DOHH2 (cell line): ENCODE measurements around the gene ZFAND4.

Experiments
- H3F3A ChIP-seq: fragments of 200-600 bp; sonication (generic), shearing (Covaris generic); 2 replicates; pipeline ENCODE4 v1.6.0; 2016; ENCODE audit warnings: antibody characterized with exemption, mild to moderate bottlenecking; ENCODE audit not compliant: control insufficient read depth, insufficient read depth
- H3K27ac ChIP-seq: fragments of 200-600 bp; sonication (generic); 2 replicates; pipeline ENCODE4 v1.5.1; 2014; ENCODE audit warnings: low read depth, mild to moderate bottlenecking, low read length, moderate library complexity
- H3K27me3 ChIP-seq: fragments of 200-600 bp; sonication (generic); 2 replicates; pipeline ENCODE4 v1.6.1; 2014; ENCODE audit warnings: mild to moderate bottlenecking, low read length, mixed read lengths; ENCODE audit not compliant: control insufficient read depth
- H3K36me3 ChIP-seq: fragments of 200-600 bp; sonication (generic); 2 replicates; pipeline ENCODE4 v1.6.1; 2014; ENCODE audit warnings: mild to moderate bottlenecking, low read length, moderate library complexity, mixed read lengths; ENCODE audit not compliant: control insufficient read depth
- H3K4me1 ChIP-seq: fragments of 200-600 bp; sonication (generic); 2 replicates; pipeline ENCODE4 v1.6.1; 2014; ENCODE audit warnings: mild to moderate bottlenecking, low read length, mixed read lengths; ENCODE audit not compliant: control insufficient read depth
- H3K4me2 ChIP-seq: fragments of 200-600 bp; sonication (generic); 2 replicates; pipeline ENCODE4 v1.6.0; 2014; ENCODE audit warnings: mild to moderate bottlenecking, low read length, moderate library complexity
- H3K4me3 ChIP-seq: fragments of 200-600 bp; sonication (generic); 2 replicates; pipeline ENCODE4 v1.5.1; 2014; ENCODE audit warnings: mild to moderate bottlenecking, low read length, mixed read lengths
- H3K79me2 ChIP-seq: fragments of 200-600 bp; sonication (generic); 2 replicates; pipeline ENCODE4 v1.6.1; 2014; ENCODE audit warnings: mild to moderate bottlenecking, low read length, mixed read lengths; ENCODE audit not compliant: control insufficient read depth
- H3K9me2 ChIP-seq: fragments of 200-600 bp; sonication (generic); replicated peaks from 2 replicates; pipeline ENCODE4 v1.6.1; 2014; ENCODE audit warnings: mild to moderate bottlenecking, low read length, mixed read lengths; ENCODE audit not compliant: control insufficient read depth
- H3K9me3 ChIP-seq: fragments of 200-600 bp; sonication (generic); 2 replicates; pipeline ENCODE4 v1.6.1; 2014; ENCODE audit warnings: antibody characterized with exemption, low read length, mixed read lengths; ENCODE audit not compliant: control insufficient read depth, insufficient read depth
- H4K20me1 ChIP-seq: fragments of 200-600 bp; sonication (generic); 2 replicates; pipeline ENCODE4 v1.6.0; 2014; ENCODE audit warnings: low read depth, mild to moderate bottlenecking, antibody characterized with exemption, low read length, moderate library complexity; ENCODE audit not compliant: control insufficient read depth, insufficient read depth
- CTCF ChIP-seq: fragments of 200-600 bp; sonication (generic); IDR thresholded peaks from one replicate; pipeline ENCODE4 v1.5.1; 2014; ENCODE audit warnings: antibody characterized with exemption, mild to moderate bottlenecking, low read depth, low read length; ENCODE audit not compliant: poor library complexity, severe bottlenecking
- EZH2phosphoT487 ChIP-seq: fragments of 200-600 bp; sonication (generic); IDR thresholded peaks from 2 replicates; pipeline ENCODE4 v1.6.1; 2017; ENCODE audit warnings: borderline replicate concordance, mild to moderate bottlenecking, antibody characterized with exemption, low read length, moderate library complexity, mixed read lengths

ZFAND4 gene

GRCh38 chr10:45625879-45626278 lies 46.7 kb downstream of the ZFAND4 start:
- no peaks in the 10 kb centered on the region for H3K27me3 ChIP-seq
- H3K4me1 ChIP-seq: no peaks in the 10 kb centered on the region
- no peaks in the 10 kb centered on the region for H3K9me2 ChIP-seq
- peaks cover 77% of the 10 kb centered on the region for H3K36me3 ChIP-seq
- TF ChIP-seq CTCF (no peak), EZH2phosphoT487 (no peak)
- no peaks in the 10 kb centered on the region; the same call in 1 of the 2 replicates for H4K20me1 ChIP-seq
- H3F3A ChIP-seq: peaks cover 4% of the 10 kb centered on the region; the same call in 1 of the 2 replicates
- no peak overlapping the region for H3K4me2 ChIP-seq
- peaks cover 50% of the 10 kb centered on the region for H3K79me2 ChIP-seq
- no peak overlapping the region for H3K27ac ChIP-seq
- H3K9me3 ChIP-seq: no peaks in the 10 kb centered on the region
- H3K4me3 ChIP-seq: no peak overlapping the region

GRCh38 chr10:45624724-45625123 lies 47.8 kb downstream of the ZFAND4 start:
- H3K27me3 ChIP-seq: no peaks in the 10 kb centered on the region
- H3F3A ChIP-seq: peaks cover 4% of the 10 kb centered on the region; the same call in 1 of the 2 replicates
- no peaks in the 10 kb centered on the region; the same call in 1 of the 2 replicates for H4K20me1 ChIP-seq
- H3K9me3 ChIP-seq: no peaks in the 10 kb centered on the region
- H3K27ac ChIP-seq: no peak overlapping the region
- no peaks in the 10 kb centered on the region for H3K4me1 ChIP-seq
- peaks cover 45% of the 10 kb centered on the region for H3K79me2 ChIP-seq
- H3K9me2 ChIP-seq: no peaks in the 10 kb centered on the region
- no peak overlapping the region for H3K4me2 ChIP-seq
- TF ChIP-seq EZH2phosphoT487: no peak
- TF ChIP-seq CTCF: no peak
- peaks cover 87% of the 10 kb centered on the region for H3K36me3 ChIP-seq
- H3K4me3 ChIP-seq: no peak overlapping the region

- TF ChIP-seq CTCF: no peak
- H3K4me1 ChIP-seq: no peaks in the 10 kb centered on the region
- H4K20me1 ChIP-seq: no peaks in the 10 kb centered on the region
- no peaks in the 10 kb centered on the region for H3K79me2 ChIP-seq
- no peaks in the 10 kb centered on the region for H3K9me3 ChIP-seq
- H3K27ac ChIP-seq: no peak overlapping the region
- H3K27me3 ChIP-seq: no peaks in the 10 kb centered on the region
- H3K4me2 ChIP-seq: no peak overlapping the region
- H3K4me3 ChIP-seq: no peak overlapping the region
- peaks cover 84% of the 10 kb centered on the region for H3K36me3 ChIP-seq
- H3K9me2 ChIP-seq: no peaks in the 10 kb centered on the region
- peaks cover 9% of the 10 kb centered on the region; the same call in 1 of the 2 replicates for H3F3A ChIP-seq
Observed at GRCh38 chr10:45614869-45615268, 57.7 kb downstream of the ZFAND4 start.

- H3K27me3 ChIP-seq: no peaks in the 10 kb centered on the region
- no peak overlapping the region for H3K4me3 ChIP-seq
- no peaks in the 10 kb centered on the region for H4K20me1 ChIP-seq
- H3K79me2 ChIP-seq: no peaks in the 10 kb centered on the region
- TF ChIP-seq CTCF (no peak), EZH2phosphoT487 (no peak)
- no peaks in the 10 kb centered on the region for H3K9me2 ChIP-seq
- H3F3A ChIP-seq: peaks cover 2% of the 10 kb centered on the region
- H3K27ac ChIP-seq: no peak overlapping the region
- H3K36me3 ChIP-seq: peaks cover 76% of the 10 kb centered on the region
- no peaks in the 10 kb centered on the region for H3K4me1 ChIP-seq
- H3K9me3 ChIP-seq: no peaks in the 10 kb centered on the region
- no peak overlapping the region for H3K4me2 ChIP-seq
Observed at GRCh38 chr10:45612741-45613140, 59.8 kb downstream of the ZFAND4 start.
